ENCODE data around the gene DEAF1.
"Not testable (repeated sequence)": the region's sequence is repeated elsewhere in the genome, so short reads cannot be mapped to it uniquely, and the experiment has no call there.

GRCh38 chr11:654444-654843 is 40.6 kb downstream of the DEAF1 start:
- TF ChIP-seq, protein P1, sequence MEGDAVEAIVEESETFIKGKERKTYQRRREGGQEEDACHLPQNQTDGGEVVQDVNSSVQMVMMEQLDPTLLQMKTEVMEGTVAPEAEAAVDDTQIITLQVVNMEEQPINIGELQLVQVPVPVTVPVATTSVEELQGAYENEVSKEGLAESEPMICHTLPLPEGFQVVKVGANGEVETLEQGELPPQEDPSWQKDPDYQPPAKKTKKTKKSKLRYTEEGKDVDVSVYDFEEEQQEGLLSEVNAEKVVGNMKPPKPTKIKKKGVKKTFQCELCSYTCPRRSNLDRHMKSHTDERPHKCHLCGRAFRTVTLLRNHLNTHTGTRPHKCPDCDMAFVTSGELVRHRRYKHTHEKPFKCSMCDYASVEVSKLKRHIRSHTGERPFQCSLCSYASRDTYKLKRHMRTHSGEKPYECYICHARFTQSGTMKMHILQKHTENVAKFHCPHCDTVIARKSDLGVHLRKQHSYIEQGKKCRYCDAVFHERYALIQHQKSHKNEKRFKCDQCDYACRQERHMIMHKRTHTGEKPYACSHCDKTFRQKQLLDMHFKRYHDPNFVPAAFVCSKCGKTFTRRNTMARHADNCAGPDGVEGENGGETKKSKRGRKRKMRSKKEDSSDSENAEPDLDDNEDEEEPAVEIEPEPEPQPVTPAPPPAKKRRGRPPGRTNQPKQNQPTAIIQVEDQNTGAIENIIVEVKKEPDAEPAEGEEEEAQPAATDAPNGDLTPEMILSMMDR (IDR thresholded peaks at IDR 0.05), result not testable (repeated sequence)
- not testable (repeated sequence) for TF ChIP-seq POLR2A (IDR thresholded peaks at IDR 0.05)

All from body of pancreas (tissue), 4 donors.